Measurements from ENCODE around the gene ZNF544. TPM values are rescaled to one million over a fixed set of nuclear protein-coding genes. Genes with fewer than 3 reads are reported as not detected.

ZNF544 gene
- total RNA-seq, 1 donor: 32.9 TPM

- H3K79me2 ChIP-seq (ENCODE audit: insufficient read depth, low read length): no peaks in the 10 kb centered on the region
- no peak overlapping the region for H2AFZ ChIP-seq (ENCODE audit: low read length)
- DNase-seq (ENCODE audit: insufficient read length, low spot score, missing footprints): no peak
- TF ChIP-seq, protein P1, sequence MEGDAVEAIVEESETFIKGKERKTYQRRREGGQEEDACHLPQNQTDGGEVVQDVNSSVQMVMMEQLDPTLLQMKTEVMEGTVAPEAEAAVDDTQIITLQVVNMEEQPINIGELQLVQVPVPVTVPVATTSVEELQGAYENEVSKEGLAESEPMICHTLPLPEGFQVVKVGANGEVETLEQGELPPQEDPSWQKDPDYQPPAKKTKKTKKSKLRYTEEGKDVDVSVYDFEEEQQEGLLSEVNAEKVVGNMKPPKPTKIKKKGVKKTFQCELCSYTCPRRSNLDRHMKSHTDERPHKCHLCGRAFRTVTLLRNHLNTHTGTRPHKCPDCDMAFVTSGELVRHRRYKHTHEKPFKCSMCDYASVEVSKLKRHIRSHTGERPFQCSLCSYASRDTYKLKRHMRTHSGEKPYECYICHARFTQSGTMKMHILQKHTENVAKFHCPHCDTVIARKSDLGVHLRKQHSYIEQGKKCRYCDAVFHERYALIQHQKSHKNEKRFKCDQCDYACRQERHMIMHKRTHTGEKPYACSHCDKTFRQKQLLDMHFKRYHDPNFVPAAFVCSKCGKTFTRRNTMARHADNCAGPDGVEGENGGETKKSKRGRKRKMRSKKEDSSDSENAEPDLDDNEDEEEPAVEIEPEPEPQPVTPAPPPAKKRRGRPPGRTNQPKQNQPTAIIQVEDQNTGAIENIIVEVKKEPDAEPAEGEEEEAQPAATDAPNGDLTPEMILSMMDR (IDR thresholded peaks at IDR 0.05; ENCODE audit: extremely low read depth, low read depth, low read length): no peak
- H3K36me3 ChIP-seq (ENCODE audit: insufficient read depth, low read length): peaks cover 47% of the 10 kb centered on the region
- peak overlapping the region; percentile 14 for H3K4me3 ChIP-seq (ENCODE audit: insufficient read depth, low read length)
- no peaks in the 10 kb centered on the region for H3K4me1 ChIP-seq (ENCODE audit: insufficient read depth, low read length)
- H3K27ac ChIP-seq (ENCODE audit: low read depth, low read length): no peak overlapping the region
- peaks cover 63% of the 10 kb centered on the region for H3K9me3 ChIP-seq (ENCODE audit: low read depth, low read length)
- H3K27me3 ChIP-seq (ENCODE audit: insufficient read depth, low read length): no peaks in the 10 kb centered on the region
- H4K20me1 ChIP-seq (ENCODE audit: insufficient read depth, low read length): no peaks in the 10 kb centered on the region
- no peak overlapping the region for H3K4me2 ChIP-seq (ENCODE audit: insufficient read depth, low read length)
These were observed 15.7 kb upstream of the ZNF544 start for GRCh38 chr19:58213075-58213369.

- Histone ChIP-seq H3K79me2 (ENCODE audit: insufficient read depth, low read length) (no peaks in the 10 kb centered on the region), H3K27ac (ENCODE audit: low read depth, low read length) (no peak overlapping the region), H3K4me1 (ENCODE audit: insufficient read depth, low read length) (no peaks in the 10 kb centered on the region), H3K4me2 (ENCODE audit: insufficient read depth, low read length) (no peak overlapping the region), H2AFZ (ENCODE audit: low read length) (no peak overlapping the region), H3K9me3 (ENCODE audit: low read depth, low read length) (peaks cover 29% of the 10 kb centered on the region), H3K4me3 (ENCODE audit: insufficient read depth, low read length) (no peak overlapping the region), H3K27me3 (ENCODE audit: insufficient read depth, low read length) (no peaks in the 10 kb centered on the region), H4K20me1 (ENCODE audit: insufficient read depth, low read length) (no peaks in the 10 kb centered on the region), H3K36me3 (ENCODE audit: insufficient read depth, low read length) (peaks cover 15% of the 10 kb centered on the region)
- TF ChIP-seq, protein P1 (IDR thresholded peaks at IDR 0.05; ENCODE audit: extremely low read depth, low read depth, low read length): no peak
- no peak for DNase-seq (ENCODE audit: insufficient read length, low spot score, missing footprints)
These were observed 11.6 kb upstream of the ZNF544 start for GRCh38 chr19:58217069-58217481.

GRCh38 chr19:58217607-58218391 lies 10.9 kb upstream of the ZNF544 start:
- Histone ChIP-seq H3K9me3 (ENCODE audit: low read depth, low read length) (peaks cover 22% of the 10 kb centered on the region), H3K79me2 (ENCODE audit: insufficient read depth, low read length) (no peaks in the 10 kb centered on the region), H3K27me3 (ENCODE audit: insufficient read depth, low read length) (no peaks in the 10 kb centered on the region), H2AFZ (ENCODE audit: low read length) (no peak overlapping the region), H3K4me2 (ENCODE audit: insufficient read depth, low read length) (no peak overlapping the region), H3K36me3 (ENCODE audit: insufficient read depth, low read length) (peaks cover 8% of the 10 kb centered on the region), H3K4me3 (ENCODE audit: insufficient read depth, low read length) (no peak overlapping the region), H3K4me1 (ENCODE audit: insufficient read depth, low read length) (no peaks in the 10 kb centered on the region), H3K27ac (ENCODE audit: low read depth, low read length) (no peak overlapping the region), H4K20me1 (ENCODE audit: insufficient read depth, low read length) (no peaks in the 10 kb centered on the region)
- TF ChIP-seq, protein P1 (IDR thresholded peaks at IDR 0.05; ENCODE audit: extremely low read depth, low read depth, low read length): no peak
- DNase-seq (ENCODE audit: insufficient read length, low spot score, missing footprints): peak; percentile 45

GRCh38 chr19:58218899-58219298 lies 9.8 kb upstream of the ZNF544 start:
- no peak overlapping the region for H2AFZ ChIP-seq (ENCODE audit: low read length)
- no peaks in the 10 kb centered on the region for H3K27me3 ChIP-seq (ENCODE audit: insufficient read depth, low read length)
- no peaks in the 10 kb centered on the region for H3K79me2 ChIP-seq (ENCODE audit: insufficient read depth, low read length)
- H3K4me2 ChIP-seq (ENCODE audit: insufficient read depth, low read length): no peak overlapping the region
- H3K4me1 ChIP-seq (ENCODE audit: insufficient read depth, low read length): no peaks in the 10 kb centered on the region
- H3K4me3 ChIP-seq (ENCODE audit: insufficient read depth, low read length): no peak overlapping the region
- no peak overlapping the region for H3K27ac ChIP-seq (ENCODE audit: low read depth, low read length)
- no peaks in the 10 kb centered on the region for H3K36me3 ChIP-seq (ENCODE audit: insufficient read depth, low read length)
- TF ChIP-seq, protein P1 (IDR thresholded peaks at IDR 0.05; ENCODE audit: extremely low read depth, low read depth, low read length): peak; percentile 23
- no peaks in the 10 kb centered on the region for H4K20me1 ChIP-seq (ENCODE audit: insufficient read depth, low read length)
- peak; percentile 45 for DNase-seq (ENCODE audit: insufficient read length, low spot score, missing footprints)
- peaks cover 14% of the 10 kb centered on the region for H3K9me3 ChIP-seq (ENCODE audit: low read depth, low read length)

All from osteoblast (primary cell).